ENCODE data around the gene ANAPC10.

GRCh38 chr4:145048817-145049216, 49.2 kb downstream of the ANAPC10 start:
- TF ChIP-seq CTCF (IDR thresholded peaks at IDR 0.05) (no peak), EP300 (IDR thresholded peaks at IDR 0.05) (no peak), POLR2AphosphoS5 (IDR thresholded peaks at IDR 0.05) (no peak), POLR2A (IDR thresholded peaks at IDR 0.05) (no peak)

All from upper lobe of left lung (tissue), 4 donors.